HepG2 (cell line): Measurements from ENCODE around the gene RPL38. TPM values are rescaled to one million over a fixed set of nuclear protein-coding genes. Genes with fewer than 3 reads are reported as not detected.

Experiments used
- CCAR2 ChIP-seq: fragments of 200-400 bp; formaldehyde crosslinking; optimal IDR thresholded peaks from 2 replicates; pipeline ENCODE3; 2018; ENCODE audit warnings: low read depth, mild to moderate bottlenecking, low read length, moderate library complexity
- CEBPB ChIP-seq: IDR thresholded peaks from 2 replicates; pipeline ENCODE4 v1.6.1; 2011; ENCODE audit warnings: low read depth, low read length, improper control_type of control experiment, borderline replicate concordance
- ETS1 ChIP-seq: sonication (generic); formaldehyde crosslinking; IDR thresholded peaks from 2 replicates; pipeline ENCODE4 v1.4.0; 2020; ENCODE audit warnings: missing genetic modification reagents
- GFI1 ChIP-seq: sonication (generic); formaldehyde crosslinking; IDR thresholded peaks from 2 replicates; pipeline ENCODE4 v1.5.0; 2020; ENCODE audit warnings: missing genetic modification reagents, mild to moderate bottlenecking, borderline replicate concordance
- SMARCC2 ChIP-seq: fragments of 450-650 bp; IDR thresholded peaks from 2 replicates; pipeline ENCODE4 v1.6.1; 2017; ENCODE audit warnings: antibody characterized with exemption, mild to moderate bottlenecking
- TAF1 ChIP-seq: sonication (generic); formaldehyde crosslinking; IDR thresholded peaks from 2 replicates; pipeline ENCODE4 v1.4.0; 2020; ENCODE audit warnings: missing genetic modification reagents
- YEATS4 ChIP-seq: sonication (generic); formaldehyde crosslinking; IDR thresholded peaks from 2 replicates; pipeline ENCODE4 v1.4.0; 2020; ENCODE audit warnings: missing genetic modification reagents, borderline replicate concordance
- ZKSCAN5 ChIP-seq: sonication (generic); formaldehyde crosslinking; IDR thresholded peaks from 2 replicates; pipeline ENCODE4 v1.5.1; 2020; ENCODE audit warnings: mild to moderate bottlenecking, missing genetic modification reagents
- ZNF143 ChIP-seq: sonication (generic); formaldehyde crosslinking; IDR thresholded peaks from 2 replicates; pipeline ENCODE4 v1.4.0; 2020; ENCODE audit warnings: missing genetic modification reagents
- ZNF569 ChIP-seq: sonication (generic); formaldehyde crosslinking; IDR thresholded peaks from 2 replicates; pipeline ENCODE4 v1.5.0; 2020; ENCODE audit warnings: mild to moderate bottlenecking, missing genetic modification reagents, moderate library complexity, borderline replicate concordance
- ZNF710 ChIP-seq: sonication (generic); formaldehyde crosslinking; IDR thresholded peaks from 2 replicates; pipeline ENCODE4 v1.5.0; 2020; ENCODE audit warnings: mild to moderate bottlenecking, missing genetic modification reagents, borderline replicate concordance
- ZNF720 ChIP-seq: sonication (generic); formaldehyde crosslinking; IDR thresholded peaks from 2 replicates; pipeline ENCODE4 v1.4.0; 2020; ENCODE audit warnings: missing genetic modification reagents
- ZNF747 ChIP-seq: sonication (generic); formaldehyde crosslinking; IDR thresholded peaks from 2 replicates; pipeline ENCODE4 v1.8.1; 2023; ENCODE audit warnings: missing genetic modification reagents, mild to moderate bottlenecking, borderline replicate concordance
- polyA plus RNA-seq, 8 experiments: library from polyadenylated mRNA; depleted of rRNA in 3 of 8; stranded (reverse) in 7 of 8; unstranded in 1 of 8; fragments of >200 nt; fragmentation: Illumina TruSeq in 4 of 8; extraction: Trizol in 4 of 8; gene quantifications; 2 replicates each; pipeline versions ENCODE4 v1.2.1 to v1.2.3, GENCODE V29; 2011 to 2016; ENCODE audit warnings: low read depth in 4 of 8, missing spikeins in 1 of 8, mixed read lengths in 1 of 8; ENCODE audit not compliant: insufficient read depth in 1 of 8
- total RNA-seq, 5 experiments: library from RNA; depleted of rRNA; stranded (reverse); fragments of >200 nt; fragmentation: Illumina TruSeq; extraction: Trizol; gene quantifications; 2 replicates each; pipeline ENCODE4 v1.2.3, GENCODE V29; 2016; ENCODE audit warnings: low read depth in 1 of 5
- TF ChIP-seq, protein P1 (sequence below): fragments of 450-650 bp; IDR thresholded peaks from 2 replicates; pipeline ENCODE4 v1.6.1; 2017
- TF ChIP-seq, protein P2 (sequence below): sonication (generic); formaldehyde crosslinking; IDR thresholded peaks from 2 replicates; pipeline ENCODE4 v1.4.0; 2020; ENCODE audit warnings: missing genetic modification reagents
- TF ChIP-seq, protein P3 (sequence below): sonication (generic); formaldehyde crosslinking; IDR thresholded peaks from 2 replicates; pipeline ENCODE4 v1.5.0; 2020; ENCODE audit warnings: missing genetic modification reagents
- TF ChIP-seq, protein P4 (sequence below): sonication (generic); formaldehyde crosslinking; conservative IDR thresholded peaks from 2 replicates; pipeline ENCODE4 v1.4.0; 2020; ENCODE audit warnings: missing genetic modification reagents

Gene RPL38
- total and polyA plus RNA-seq, 2 of the 13 experiments (the other 11 are each of a cell fraction or from before 2014, with no cell fraction given): 2,370 to 2,372 TPM

DNA sequence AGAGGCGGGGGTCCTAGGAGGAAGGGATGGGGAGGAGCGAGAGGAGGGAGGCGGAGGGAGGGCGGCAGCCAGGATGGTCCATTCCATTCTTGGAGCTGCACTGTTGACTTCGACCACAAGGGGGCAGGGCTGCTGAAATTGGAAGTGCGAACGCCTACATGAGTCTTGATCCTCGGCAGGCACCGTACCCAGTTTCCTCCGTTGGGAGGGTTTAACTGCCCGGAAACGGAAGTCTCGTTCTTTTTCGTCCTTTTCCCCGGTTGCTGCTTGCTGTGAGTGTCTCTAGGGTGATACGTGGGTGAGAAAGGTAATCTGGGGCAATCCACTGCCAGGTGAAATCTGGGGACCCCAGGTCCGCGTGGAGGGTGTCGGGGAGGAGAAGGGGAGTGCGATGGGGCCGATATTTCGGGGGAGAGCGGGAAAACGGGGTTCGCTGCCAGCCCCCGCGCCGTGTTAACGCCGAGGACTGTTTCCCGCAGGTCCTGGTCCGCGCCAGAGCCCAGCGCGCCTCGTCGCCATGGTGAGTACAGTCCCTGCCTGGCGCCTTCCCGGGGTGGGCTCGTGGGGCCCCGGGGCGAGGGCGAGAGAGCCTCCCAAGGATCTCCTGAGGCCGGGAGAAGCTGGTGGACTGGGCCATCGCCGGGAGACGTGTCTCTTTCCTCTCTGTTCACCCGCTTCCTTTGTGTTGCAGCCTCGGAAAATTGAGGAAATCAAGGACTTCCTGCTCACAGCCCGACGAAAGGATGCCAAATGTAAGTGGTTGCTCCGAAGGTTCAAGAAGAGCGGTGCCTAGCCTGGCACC lies at the start of gene RPL38 (continued):
- TF ChIP-seq YEATS4 (CRISPR knock-in tag): peak; percentile 87
- TF ChIP-seq, protein P1, sequence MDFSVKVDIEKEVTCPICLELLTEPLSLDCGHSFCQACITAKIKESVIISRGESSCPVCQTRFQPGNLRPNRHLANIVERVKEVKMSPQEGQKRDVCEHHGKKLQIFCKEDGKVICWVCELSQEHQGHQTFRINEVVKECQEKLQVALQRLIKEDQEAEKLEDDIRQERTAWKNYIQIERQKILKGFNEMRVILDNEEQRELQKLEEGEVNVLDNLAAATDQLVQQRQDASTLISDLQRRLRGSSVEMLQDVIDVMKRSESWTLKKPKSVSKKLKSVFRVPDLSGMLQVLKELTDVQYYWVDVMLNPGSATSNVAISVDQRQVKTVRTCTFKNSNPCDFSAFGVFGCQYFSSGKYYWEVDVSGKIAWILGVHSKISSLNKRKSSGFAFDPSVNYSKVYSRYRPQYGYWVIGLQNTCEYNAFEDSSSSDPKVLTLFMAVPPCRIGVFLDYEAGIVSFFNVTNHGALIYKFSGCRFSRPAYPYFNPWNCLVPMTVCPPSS: no peak
- peak; percentile 84 for TF ChIP-seq ZNF710 (CRISPR knock-in tag)
- TF ChIP-seq SMARCC2: no peak
- TF ChIP-seq ETS1: no peak
- TF ChIP-seq, protein P2, sequence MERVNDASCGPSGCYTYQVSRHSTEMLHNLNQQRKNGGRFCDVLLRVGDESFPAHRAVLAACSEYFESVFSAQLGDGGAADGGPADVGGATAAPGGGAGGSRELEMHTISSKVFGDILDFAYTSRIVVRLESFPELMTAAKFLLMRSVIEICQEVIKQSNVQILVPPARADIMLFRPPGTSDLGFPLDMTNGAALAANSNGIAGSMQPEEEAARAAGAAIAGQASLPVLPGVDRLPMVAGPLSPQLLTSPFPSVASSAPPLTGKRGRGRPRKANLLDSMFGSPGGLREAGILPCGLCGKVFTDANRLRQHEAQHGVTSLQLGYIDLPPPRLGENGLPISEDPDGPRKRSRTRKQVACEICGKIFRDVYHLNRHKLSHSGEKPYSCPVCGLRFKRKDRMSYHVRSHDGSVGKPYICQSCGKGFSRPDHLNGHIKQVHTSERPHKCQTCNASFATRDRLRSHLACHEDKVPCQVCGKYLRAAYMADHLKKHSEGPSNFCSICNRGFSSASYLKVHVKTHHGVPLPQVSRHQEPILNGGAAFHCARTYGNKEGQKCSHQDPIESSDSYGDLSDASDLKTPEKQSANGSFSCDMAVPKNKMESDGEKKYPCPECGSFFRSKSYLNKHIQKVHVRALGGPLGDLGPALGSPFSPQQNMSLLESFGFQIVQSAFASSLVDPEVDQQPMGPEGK (CRISPR knock-in tag): no peak
- TF ChIP-seq TAF1 (CRISPR knock-in tag): peak; percentile 99
- no peak for TF ChIP-seq ZNF720
- peak; percentile 99 for TF ChIP-seq CCAR2
- TF ChIP-seq ZKSCAN5 (CRISPR knock-in tag): 0 out of 2 replicates have a peak, but pooled peaks have one; percentile 59
- TF ChIP-seq, protein P3, sequence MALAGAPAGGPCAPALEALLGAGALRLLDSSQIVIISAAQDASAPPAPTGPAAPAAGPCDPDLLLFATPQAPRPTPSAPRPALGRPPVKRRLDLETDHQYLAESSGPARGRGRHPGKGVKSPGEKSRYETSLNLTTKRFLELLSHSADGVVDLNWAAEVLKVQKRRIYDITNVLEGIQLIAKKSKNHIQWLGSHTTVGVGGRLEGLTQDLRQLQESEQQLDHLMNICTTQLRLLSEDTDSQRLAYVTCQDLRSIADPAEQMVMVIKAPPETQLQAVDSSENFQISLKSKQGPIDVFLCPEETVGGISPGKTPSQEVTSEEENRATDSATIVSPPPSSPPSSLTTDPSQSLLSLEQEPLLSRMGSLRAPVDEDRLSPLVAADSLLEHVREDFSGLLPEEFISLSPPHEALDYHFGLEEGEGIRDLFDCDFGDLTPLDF (CRISPR knock-in tag): 0 out of 2 replicates have a peak, but pooled peaks have one; percentile 63
- TF ChIP-seq GFI1 (CRISPR knock-in tag): 0 out of 2 replicates have a peak, but pooled peaks have one; percentile 35
- TF ChIP-seq CEBPB: no peak
- TF ChIP-seq ZNF747 (CRISPR knock-in tag): peak; percentile 89
- no peak; the same call in 1 of the 2 replicates for TF ChIP-seq ZNF143
- no peak for TF ChIP-seq ZNF569 (CRISPR knock-in tag)
- TF ChIP-seq, protein P4, sequence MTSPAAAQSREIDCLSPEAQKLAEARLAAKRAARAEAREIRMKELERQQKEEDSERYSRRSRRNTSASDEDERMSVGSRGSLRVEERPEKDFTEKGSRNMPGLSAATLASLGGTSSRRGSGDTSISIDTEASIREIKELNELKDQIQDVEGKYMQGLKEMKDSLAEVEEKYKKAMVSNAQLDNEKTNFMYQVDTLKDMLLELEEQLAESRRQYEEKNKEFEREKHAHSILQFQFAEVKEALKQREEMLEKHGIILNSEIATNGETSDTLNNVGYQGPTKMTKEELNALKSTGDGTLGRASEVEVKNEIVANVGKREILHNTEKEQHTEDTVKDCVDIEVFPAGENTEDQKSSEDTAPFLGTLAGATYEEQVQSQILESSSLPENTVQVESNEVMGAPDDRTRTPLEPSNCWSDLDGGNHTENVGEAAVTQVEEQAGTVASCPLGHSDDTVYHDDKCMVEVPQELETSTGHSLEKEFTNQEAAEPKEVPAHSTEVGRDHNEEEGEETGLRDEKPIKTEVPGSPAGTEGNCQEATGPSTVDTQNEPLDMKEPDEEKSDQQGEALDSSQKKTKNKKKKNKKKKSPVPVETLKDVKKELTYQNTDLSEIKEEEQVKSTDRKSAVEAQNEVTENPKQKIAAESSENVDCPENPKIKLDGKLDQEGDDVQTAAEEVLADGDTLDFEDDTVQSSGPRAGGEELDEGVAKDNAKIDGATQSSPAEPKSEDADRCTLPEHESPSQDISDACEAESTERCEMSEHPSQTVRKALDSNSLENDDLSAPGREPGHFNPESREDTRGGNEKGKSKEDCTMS (CRISPR knock-in tag): no peak
